NB4 (cell line): ENCODE measurements around the gene APH1B.

Experiments used
- DNase-seq: peaks from one replicate; pipeline ENCODE4 v3.0.0; 2010; ENCODE audit warnings: low read depth
- H3K4me3 ChIP-seq: one replicate; pipeline ENCODE4 v1.5.1; 2011; ENCODE audit warnings: mild to moderate bottlenecking, low read depth, low read length, moderate library complexity
- CTCF ChIP-seq: IDR thresholded peaks from one replicate; pipeline ENCODE4 v1.5.1; 2012; ENCODE audit warnings: low read depth, low read length
- MYC ChIP-seq: IDR thresholded peaks from 2 replicates; pipeline ENCODE4 v1.6.1; 2011; ENCODE audit warnings: low read depth, low read length
- POLR2A ChIP-seq: IDR thresholded peaks from 2 replicates; pipeline ENCODE4 v1.6.1; 2011; ENCODE audit warnings: mild to moderate bottlenecking; ENCODE audit not compliant: insufficient read length; ENCODE audit errors: extremely low read depth
- TF ChIP-seq, protein P1 (sequence below): IDR thresholded peaks from 2 replicates; pipeline ENCODE4 v1.6.1; 2011; ENCODE audit warnings: low read depth, low read length

APH1B gene

GRCh38 chr15:63345391-63345752 is 68.0 kb downstream of the APH1B start:
- no peak overlapping the region for H3K4me3 ChIP-seq
- TF ChIP-seq, protein P1, sequence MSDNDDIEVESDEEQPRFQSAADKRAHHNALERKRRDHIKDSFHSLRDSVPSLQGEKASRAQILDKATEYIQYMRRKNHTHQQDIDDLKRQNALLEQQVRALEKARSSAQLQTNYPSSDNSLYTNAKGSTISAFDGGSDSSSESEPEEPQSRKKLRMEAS, result no peak
- TF ChIP-seq MYC, result no peak
- no peak for TF ChIP-seq CTCF
- TF ChIP-seq POLR2A, result no peak
- no peak for DNase-seq

DNA sequence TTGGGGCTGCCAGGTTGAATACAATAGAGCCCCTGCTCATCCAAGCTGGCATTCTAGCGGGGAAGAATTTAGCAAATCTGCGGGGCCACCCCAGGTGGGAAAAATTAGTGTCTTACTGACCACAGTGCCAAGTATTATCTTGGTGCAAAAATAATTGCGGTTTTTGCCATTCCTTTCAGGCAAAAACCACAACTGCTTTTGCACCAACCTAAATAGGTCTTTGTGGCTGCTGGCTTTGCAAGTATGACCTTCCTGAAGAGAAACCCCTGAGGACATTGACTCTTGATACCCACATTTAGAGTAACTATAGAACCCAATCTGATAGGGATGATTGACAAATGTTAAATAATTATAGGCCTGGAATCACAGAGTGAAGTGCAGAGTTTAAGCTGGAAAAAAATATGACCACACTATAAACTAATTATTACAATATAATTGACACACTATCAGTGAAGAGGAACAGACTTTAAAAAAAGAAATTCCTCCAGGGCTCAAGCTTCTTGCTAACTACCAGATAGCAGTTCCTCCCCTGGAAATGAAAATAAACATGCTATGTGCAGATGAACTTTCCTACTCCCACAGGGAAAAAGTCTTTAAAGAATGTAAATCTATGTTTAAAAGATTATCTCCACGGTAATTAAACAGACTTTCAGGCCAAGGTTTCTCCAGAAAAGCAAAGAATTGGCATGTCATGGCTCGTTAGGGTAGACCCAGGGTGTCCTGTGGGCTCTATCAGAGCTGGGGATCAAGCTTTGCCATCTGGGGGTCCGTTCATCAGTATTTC is 69.9 kb downstream of the APH1B start:
- TF ChIP-seq MYC (no peak), CTCF (no peak), POLR2A (no peak)
- TF ChIP-seq, protein P1, result no peak
- H3K4me3 ChIP-seq, result no peak overlapping the region
- peak; percentile 37 for DNase-seq

- DNase-seq, result no peak
- no peak for TF ChIP-seq MYC
- TF ChIP-seq POLR2A, result no peak
- TF ChIP-seq, protein P1, result no peak
- TF ChIP-seq CTCF, result no peak
- no peak overlapping the region for H3K4me3 ChIP-seq
These were observed 71.0 kb downstream of the APH1B start for GRCh38 chr15:63348392-63348791.

GRCh38 chr15:63349156-63349555 is 71.8 kb downstream of the APH1B start:
- DNase-seq, result no peak
- TF ChIP-seq MYC (no peak), CTCF (no peak), POLR2A (no peak)
- TF ChIP-seq, protein P1, result no peak
- H3K4me3 ChIP-seq, result no peak overlapping the region

- no peak overlapping the region for H3K4me3 ChIP-seq
- DNase-seq, result no peak
- TF ChIP-seq CTCF, result no peak
- no peak for TF ChIP-seq MYC
- TF ChIP-seq POLR2A, result no peak
- TF ChIP-seq, protein P1, result no peak
These were observed 72.2 kb downstream of the APH1B start for GRCh38 chr15:63349621-63350020.
